ENCODE data around the gene KLHL9.

The KLHL9 gene

GRCh38 chr9:21331676-21332402, 3.4 kb downstream of the KLHL9 start:
- TF ChIP-seq, protein P1, sequence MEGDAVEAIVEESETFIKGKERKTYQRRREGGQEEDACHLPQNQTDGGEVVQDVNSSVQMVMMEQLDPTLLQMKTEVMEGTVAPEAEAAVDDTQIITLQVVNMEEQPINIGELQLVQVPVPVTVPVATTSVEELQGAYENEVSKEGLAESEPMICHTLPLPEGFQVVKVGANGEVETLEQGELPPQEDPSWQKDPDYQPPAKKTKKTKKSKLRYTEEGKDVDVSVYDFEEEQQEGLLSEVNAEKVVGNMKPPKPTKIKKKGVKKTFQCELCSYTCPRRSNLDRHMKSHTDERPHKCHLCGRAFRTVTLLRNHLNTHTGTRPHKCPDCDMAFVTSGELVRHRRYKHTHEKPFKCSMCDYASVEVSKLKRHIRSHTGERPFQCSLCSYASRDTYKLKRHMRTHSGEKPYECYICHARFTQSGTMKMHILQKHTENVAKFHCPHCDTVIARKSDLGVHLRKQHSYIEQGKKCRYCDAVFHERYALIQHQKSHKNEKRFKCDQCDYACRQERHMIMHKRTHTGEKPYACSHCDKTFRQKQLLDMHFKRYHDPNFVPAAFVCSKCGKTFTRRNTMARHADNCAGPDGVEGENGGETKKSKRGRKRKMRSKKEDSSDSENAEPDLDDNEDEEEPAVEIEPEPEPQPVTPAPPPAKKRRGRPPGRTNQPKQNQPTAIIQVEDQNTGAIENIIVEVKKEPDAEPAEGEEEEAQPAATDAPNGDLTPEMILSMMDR (IDR thresholded peaks at IDR 0.05; ENCODE audit: low read depth, low read length) = no peak

DNA sequence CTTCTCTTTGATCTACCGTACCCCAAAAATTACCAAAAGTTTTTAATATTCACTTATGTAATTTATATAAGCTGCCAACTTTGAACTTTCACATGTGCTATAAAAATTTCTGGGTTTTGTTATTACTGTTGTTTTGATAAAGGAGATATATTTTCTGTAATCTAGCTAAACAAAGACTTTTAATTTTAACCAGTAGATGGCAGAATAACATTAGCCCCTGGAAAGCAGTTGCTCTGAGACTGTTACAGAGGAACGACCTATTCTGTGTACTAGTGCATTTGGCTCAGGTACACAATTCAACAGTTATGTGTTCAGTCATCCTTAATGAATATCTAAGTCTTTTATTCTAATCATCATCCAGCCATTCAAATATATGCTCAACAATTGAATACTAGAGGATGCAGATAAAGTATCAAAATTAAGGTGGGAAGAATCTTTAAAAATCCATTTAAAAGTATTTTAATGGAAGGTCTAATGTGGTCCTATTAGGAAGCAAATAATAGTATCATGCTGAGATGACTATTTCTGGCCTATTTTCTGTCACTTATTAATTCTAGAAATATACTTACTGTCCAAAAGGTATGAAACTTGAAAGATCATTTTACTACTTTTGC, 8.6 kb downstream of the KLHL9 start:
- TF ChIP-seq, protein P1 (IDR thresholded peaks at IDR 0.05; ENCODE audit: low read depth, low read length) = peak; percentile 58
- no peak for DNase-seq (ENCODE audit: extremely low read depth, low read depth)

More at GRCh38 chr9:21331676-21332402, 3.4 kb downstream of the KLHL9 start:
- no peak for DNase-seq (ENCODE audit: extremely low read depth, low read depth)

- TF ChIP-seq, protein P1 (IDR thresholded peaks at IDR 0.05; ENCODE audit: low read depth, low read length) = no peak
- DNase-seq (ENCODE audit: extremely low read depth, low read depth) = no peak
Observed at GRCh38 chr9:21324047-21324446, 11.2 kb downstream of the KLHL9 start.

DNA sequence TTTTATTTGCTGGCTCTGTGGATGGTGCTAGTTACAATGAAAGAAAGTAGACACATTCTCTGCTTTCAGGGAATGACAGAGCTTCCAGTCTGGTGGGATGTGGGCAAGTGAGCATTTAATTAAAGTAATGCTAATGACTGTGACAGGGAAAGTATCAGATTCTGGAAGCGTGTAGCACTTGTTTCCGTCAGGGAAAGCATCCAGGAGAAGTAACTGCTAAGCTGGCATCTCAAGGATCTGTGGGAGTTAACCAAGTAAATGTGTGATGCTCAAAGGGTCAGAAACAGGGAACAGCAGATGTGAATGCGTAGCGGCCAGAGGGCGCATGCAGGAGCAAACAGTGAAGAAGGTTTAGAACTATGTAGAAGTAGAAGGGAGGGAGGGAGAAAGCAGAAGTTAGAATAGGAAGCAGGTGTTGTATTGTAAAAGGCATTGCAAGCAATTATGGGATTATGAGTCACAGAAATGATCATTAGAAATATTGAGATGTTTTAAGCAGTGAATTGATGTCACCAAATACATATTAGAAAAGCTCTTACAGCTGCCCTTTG, 12.2 kb downstream of the KLHL9 start:
- TF ChIP-seq, protein P1 (IDR thresholded peaks at IDR 0.05; ENCODE audit: low read depth, low read length) = no peak
- DNase-seq (ENCODE audit: extremely low read depth, low read depth) = no peak

DNA sequence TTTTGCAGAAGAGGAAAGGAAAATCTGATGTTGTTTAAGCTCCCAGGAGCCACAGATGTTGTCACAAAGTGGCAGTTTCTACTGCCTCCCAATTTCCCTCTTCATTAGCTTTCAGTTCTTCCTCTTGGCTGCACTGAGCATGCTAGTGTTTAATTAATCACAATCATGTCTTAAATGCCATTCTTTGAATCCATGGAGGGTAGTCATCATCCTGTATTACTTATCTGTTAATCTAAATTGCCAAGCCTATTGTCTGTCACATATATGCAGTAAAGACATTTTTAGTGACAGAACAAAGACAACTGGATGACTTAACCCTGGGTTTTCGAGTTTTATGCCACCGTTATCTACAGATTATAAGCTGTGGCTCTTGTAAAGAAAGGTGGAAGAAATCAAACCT, 14.7 kb downstream of the KLHL9 start:
- TF ChIP-seq, protein P1 (IDR thresholded peaks at IDR 0.05; ENCODE audit: low read depth, low read length) = no peak
- DNase-seq (ENCODE audit: extremely low read depth, low read depth) = no peak

DNA sequence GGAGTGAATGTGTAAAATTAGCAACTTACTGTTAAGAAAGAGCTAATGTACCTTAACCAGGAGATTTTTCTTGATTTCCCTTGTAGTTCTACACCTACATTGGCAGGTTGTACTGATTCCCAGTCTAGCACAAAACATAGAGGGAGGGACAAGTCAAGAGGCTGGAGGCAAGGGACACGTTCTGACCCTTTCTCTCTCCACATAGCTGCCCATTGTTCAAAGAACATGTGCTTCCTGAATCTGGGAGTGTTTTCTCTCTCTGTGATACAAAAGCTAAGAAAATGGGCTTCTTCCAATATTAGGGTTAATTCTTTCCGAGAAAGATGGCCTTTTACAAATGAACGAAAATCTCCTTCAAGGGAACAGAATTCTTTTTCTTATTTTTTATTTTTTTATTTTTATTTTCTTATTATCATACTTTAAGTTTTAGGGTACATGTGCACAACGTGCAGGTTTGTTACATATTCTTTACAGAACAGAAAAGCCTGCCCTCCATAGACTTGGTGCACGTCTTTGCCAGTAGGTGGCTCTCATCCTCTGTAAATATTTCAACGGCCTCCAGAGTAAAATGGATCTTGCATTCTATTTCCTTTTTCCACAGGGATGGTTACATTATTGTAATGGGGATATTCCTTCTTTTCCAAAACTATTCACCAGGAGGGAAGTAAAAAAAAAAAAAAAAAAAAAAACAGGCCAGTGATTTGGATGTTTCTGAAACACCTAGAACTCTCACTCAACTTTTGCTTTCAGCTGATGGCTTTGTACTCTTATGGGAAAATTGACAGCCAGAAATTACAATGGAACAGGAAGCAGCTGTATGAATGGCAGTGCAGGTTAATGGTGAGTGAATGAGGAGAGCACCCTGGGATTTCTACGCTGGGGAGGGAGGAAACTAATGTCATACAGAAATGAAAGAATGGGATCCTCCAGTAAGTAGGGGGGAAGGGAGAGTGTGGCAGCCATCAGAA, 17.0 kb downstream of the KLHL9 start:
- TF ChIP-seq, protein P1 (IDR thresholded peaks at IDR 0.05; ENCODE audit: low read depth, low read length) = peak; percentile 74
- DNase-seq (ENCODE audit: extremely low read depth, low read depth) = no peak

Data from AG09319 (cell line).